Fibroblast of lung (primary cell): ENCODE measurements around the gene MEI4. TPM values are rescaled to one million over a fixed set of nuclear protein-coding genes. Genes with fewer than 3 reads are reported as not detected.

Experiments
- DNase-seq, 2 donors: peaks; one replicate each; pipeline versions ENCODE4 v3.0.0 to v3.0.0-alpha.2; 2010; ENCODE audit warnings: low read depth in 2 of 2
- H2AFZ ChIP-seq: 2 replicates; pipeline ENCODE4 v1.5.1; 2012; ENCODE audit warnings: low read length, control low read depth, inconsistent platforms
- H3K27ac ChIP-seq: 2 replicates; pipeline ENCODE4 v1.5.1; 2011; ENCODE audit warnings: low read length, control low read depth; ENCODE audit not compliant: insufficient read depth
- H3K27me3 ChIP-seq: 2 replicates; pipeline ENCODE4 v1.5.1; 2011; ENCODE audit warnings: mild to moderate bottlenecking, low read length; ENCODE audit not compliant: control insufficient read depth, insufficient read depth
- H3K36me3 ChIP-seq: 2 replicates; pipeline ENCODE4 v1.5.1; 2011; ENCODE audit warnings: low read length; ENCODE audit not compliant: control insufficient read depth, insufficient read depth
- H3K4me1 ChIP-seq: 2 replicates; pipeline ENCODE4 v1.5.1; 2011; ENCODE audit warnings: low read length; ENCODE audit not compliant: control insufficient read depth, insufficient read depth; ENCODE audit errors: extremely low read depth
- H3K4me2 ChIP-seq: 2 replicates; pipeline ENCODE4 v1.5.1; 2011; ENCODE audit warnings: low read length, control low read depth; ENCODE audit not compliant: insufficient read depth; ENCODE audit errors: extremely low read depth
- H3K4me3 ChIP-seq, 4 experiments: fragments of 200-600 bp in 1 of 4; sonication (generic) in 1 of 4; replicated peaks in 1 of 4; 2 replicates each; pipeline ENCODE4 v1.5.1; 2011 to 2016; ENCODE audit warnings: low read length in 4 of 4, low read depth in 3 of 4, mild to moderate bottlenecking in 3 of 4, control low read depth in 2 of 4, inconsistent platforms in 1 of 4, mixed read lengths in 1 of 4; ENCODE audit not compliant: insufficient read depth in 1 of 4; ENCODE audit errors: control extremely low read depth in 1 of 4
- H3K79me2 ChIP-seq: 2 replicates; pipeline ENCODE4 v1.5.1; 2012; ENCODE audit warnings: mild to moderate bottlenecking, low read length, inconsistent platforms; ENCODE audit not compliant: control insufficient read depth, insufficient read depth
- H3K9ac ChIP-seq: 2 replicates; pipeline ENCODE4 v1.5.1; 2011; ENCODE audit warnings: mild to moderate bottlenecking, low read length, control low read depth; ENCODE audit not compliant: insufficient read depth
- H3K9me3 ChIP-seq: 2 replicates; pipeline ENCODE4 v1.5.1; 2012; ENCODE audit warnings: low read depth, low read length; ENCODE audit not compliant: control insufficient read depth, insufficient read depth
- H4K20me1 ChIP-seq: 2 replicates; pipeline ENCODE4 v1.5.1; 2011; ENCODE audit warnings: low read length; ENCODE audit not compliant: control insufficient read depth, insufficient read depth; ENCODE audit errors: extremely low read depth
- CTCF ChIP-seq, 2 donors: IDR thresholded peaks in 1 of 2; conservative IDR thresholded peaks in 1 of 2; 1 replicate in 1 of 2; 2 replicates in 1 of 2; pipeline ENCODE4 v1.5.1; 2011 to 2012; ENCODE audit warnings: low read length in 2 of 2, control low read depth in 1 of 2, inconsistent platforms in 1 of 2, low read depth in 1 of 2, mild to moderate bottlenecking in 1 of 2
- EZH2 ChIP-seq: IDR thresholded peaks from 2 replicates; pipeline ENCODE4 v1.5.1; 2012; ENCODE audit warnings: low read length, control low read depth, mild to moderate bottlenecking; ENCODE audit errors: missing control alignments
- polyA plus RNA-seq, 2 donors: library from polyadenylated mRNA; depleted of rRNA in 1 of 2; stranded (reverse) in 1 of 2; unstranded in 1 of 2; fragments of >200 nt; gene quantifications; 2 replicates each; pipeline ENCODE4 v1.2.1, GENCODE V29; 2011 to 2012; ENCODE audit warnings: missing spikeins in 1 of 2
- total RNA-seq: library from RNA; depleted of rRNA; stranded (reverse); fragments of >200 nt; gene quantifications from 2 replicates; pipeline ENCODE4 v1.2.1, GENCODE V29; 2014

Gene MEI4
- total and polyA plus RNA-seq, 2 donors (not counting 1 experiment from before 2014, with no cell fraction given) = not detected

- Histone ChIP-seq H4K20me1 (no peaks in the 10 kb centered on the region), H2AFZ (no peak overlapping the region), H3K79me2 (no peaks in the 10 kb centered on the region), H3K9ac (no peak overlapping the region), H3K27me3 (no peaks in the 10 kb centered on the region), H3K4me3 (no peak overlapping the region), H3K9me3 (no peaks in the 10 kb centered on the region), H3K36me3 (no peaks in the 10 kb centered on the region), H3K4me1 (no peaks in the 10 kb centered on the region), H3K4me2 (no peak overlapping the region), H3K27ac (no peak overlapping the region)
- TF ChIP-seq CTCF (conservative IDR thresholded peaks at IDR 0.05 in 1 of 2, IDR thresholded peaks at IDR 0.05 in 1 of 2; ENCODE audit: low read depth in 1 of 2, low read length in 2 of 2) = no peak
- TF ChIP-seq EZH2 = no peak
- DNase-seq = no peak
Measured at GRCh38 chr6:77813090-77813489, 160.3 kb downstream of the MEI4 start.

GRCh38 chr6:77814119-77814518 lies 161.3 kb downstream of the MEI4 start:
- no peak for DNase-seq
- no peak overlapping the region for H3K9ac ChIP-seq
- H3K27ac ChIP-seq = no peak overlapping the region
- H3K27me3 ChIP-seq = no peaks in the 10 kb centered on the region
- no peak overlapping the region for H3K4me2 ChIP-seq
- no peaks in the 10 kb centered on the region for H4K20me1 ChIP-seq
- H3K4me3 ChIP-seq = no peak overlapping the region
- H3K36me3 ChIP-seq = no peaks in the 10 kb centered on the region
- TF ChIP-seq EZH2 = no peak
- no peak for TF ChIP-seq CTCF (conservative IDR thresholded peaks at IDR 0.05 in 1 of 2, IDR thresholded peaks at IDR 0.05 in 1 of 2; ENCODE audit: low read depth in 1 of 2, low read length in 2 of 2)
- no peaks in the 10 kb centered on the region for H3K4me1 ChIP-seq
- no peak overlapping the region for H2AFZ ChIP-seq
- no peaks in the 10 kb centered on the region for H3K79me2 ChIP-seq
- no peaks in the 10 kb centered on the region for H3K9me3 ChIP-seq

GRCh38 chr6:77815531-77815930 lies 162.7 kb downstream of the MEI4 start:
- H3K9me3 ChIP-seq = no peaks in the 10 kb centered on the region
- H3K4me1 ChIP-seq = no peaks in the 10 kb centered on the region
- H3K36me3 ChIP-seq = no peaks in the 10 kb centered on the region
- no peak for DNase-seq
- H3K27me3 ChIP-seq = no peaks in the 10 kb centered on the region
- H4K20me1 ChIP-seq = no peaks in the 10 kb centered on the region
- no peaks in the 10 kb centered on the region for H3K79me2 ChIP-seq
- no peak overlapping the region for H3K9ac ChIP-seq
- no peak overlapping the region for H3K4me3 ChIP-seq
- no peak overlapping the region for H3K27ac ChIP-seq
- no peak overlapping the region for H3K4me2 ChIP-seq
- H2AFZ ChIP-seq = no peak overlapping the region
- TF ChIP-seq CTCF (conservative IDR thresholded peaks at IDR 0.05 in 1 of 2, IDR thresholded peaks at IDR 0.05 in 1 of 2; ENCODE audit: low read depth in 1 of 2, low read length in 2 of 2) (no peak), EZH2 (no peak)
